Activated CD4-positive, alpha-beta T cell treated with anti-CD3 and anti-CD28 coated beads, Interleukin-2, amount 50 U/mL, for 24 hours (primary cell): Measurements from ENCODE around the gene HCRTR1.

Experiments used
- DNase-seq, 2 donors: peaks; one replicate each; pipeline ENCODE4 v3.0.0-alpha.2; 2020; ENCODE audit warnings: low read depth in 1 of 2, low spot score in 1 of 2

The HCRTR1 gene

DNA sequence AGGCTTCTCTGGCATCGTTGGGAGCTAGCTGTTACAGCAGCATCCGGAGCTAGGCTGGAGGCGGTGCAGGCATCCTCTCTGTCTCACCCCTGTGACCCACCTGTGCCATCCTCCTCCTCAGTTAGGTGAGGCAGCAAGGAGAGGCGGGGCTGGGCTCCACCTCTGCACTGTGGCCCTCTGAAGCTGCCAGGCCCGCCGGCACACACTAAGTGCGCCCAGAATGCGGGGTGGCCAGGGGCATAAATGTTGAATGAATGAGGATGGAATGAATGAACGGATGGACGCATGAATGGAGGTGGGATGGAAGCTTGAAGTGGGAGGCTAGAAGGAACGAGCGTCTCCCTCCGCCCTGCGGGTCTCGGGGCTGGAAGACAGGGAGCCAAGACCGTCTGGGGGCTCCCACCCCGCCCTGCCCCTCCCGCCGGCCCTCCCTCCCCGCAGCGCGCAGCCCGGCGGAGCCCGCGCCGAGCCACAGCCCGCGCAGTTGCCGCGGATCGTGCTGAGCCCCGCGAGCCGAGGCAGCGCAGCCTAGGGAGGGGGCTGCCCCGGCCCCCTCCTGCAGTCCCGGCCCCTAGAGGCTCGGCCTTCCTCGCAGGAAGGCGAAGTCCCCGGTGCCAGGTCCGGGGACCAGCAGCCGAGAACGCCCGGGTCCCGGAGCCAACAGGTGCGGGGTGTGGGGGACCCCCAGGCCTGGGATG is at the start of gene HCRTR1:
Gene HCRTR1 (plus strand): TSS at position 472 of the 698 bp plus-strand sequence. CDS start 1,504 bp downstream, outside the sequence.
- no peak for DNase-seq

DNA sequence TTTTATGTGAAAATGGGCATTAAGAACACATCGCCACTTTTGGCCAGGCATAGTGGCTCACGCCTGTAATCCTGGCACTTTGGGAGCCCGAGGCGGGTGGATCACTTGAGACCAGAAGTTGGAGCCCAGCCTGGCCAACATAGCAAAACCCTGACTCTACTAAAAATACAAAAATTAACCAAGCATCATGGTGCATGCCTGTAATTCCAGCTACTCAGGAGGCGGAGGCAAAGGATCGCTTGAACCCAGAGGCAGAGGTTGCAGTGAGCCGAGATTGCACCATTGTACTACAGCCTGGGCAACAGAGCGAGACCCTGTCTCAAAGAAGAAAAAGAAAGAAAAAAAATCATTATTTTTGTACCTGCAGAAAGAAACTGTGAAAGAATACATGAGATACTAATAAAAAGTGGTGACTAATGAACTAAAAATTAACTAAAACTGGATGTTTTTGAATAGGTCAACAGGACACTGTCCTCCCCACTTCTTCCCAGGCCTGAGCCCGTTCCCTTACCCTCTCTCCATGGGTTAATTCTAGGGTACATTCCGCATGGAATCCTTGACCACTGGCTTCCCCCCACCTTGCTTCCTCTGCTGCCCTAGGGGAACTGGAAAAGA is 49.4 kb upstream of the HCRTR1 start:
- DNase-seq: no peak

DNA sequence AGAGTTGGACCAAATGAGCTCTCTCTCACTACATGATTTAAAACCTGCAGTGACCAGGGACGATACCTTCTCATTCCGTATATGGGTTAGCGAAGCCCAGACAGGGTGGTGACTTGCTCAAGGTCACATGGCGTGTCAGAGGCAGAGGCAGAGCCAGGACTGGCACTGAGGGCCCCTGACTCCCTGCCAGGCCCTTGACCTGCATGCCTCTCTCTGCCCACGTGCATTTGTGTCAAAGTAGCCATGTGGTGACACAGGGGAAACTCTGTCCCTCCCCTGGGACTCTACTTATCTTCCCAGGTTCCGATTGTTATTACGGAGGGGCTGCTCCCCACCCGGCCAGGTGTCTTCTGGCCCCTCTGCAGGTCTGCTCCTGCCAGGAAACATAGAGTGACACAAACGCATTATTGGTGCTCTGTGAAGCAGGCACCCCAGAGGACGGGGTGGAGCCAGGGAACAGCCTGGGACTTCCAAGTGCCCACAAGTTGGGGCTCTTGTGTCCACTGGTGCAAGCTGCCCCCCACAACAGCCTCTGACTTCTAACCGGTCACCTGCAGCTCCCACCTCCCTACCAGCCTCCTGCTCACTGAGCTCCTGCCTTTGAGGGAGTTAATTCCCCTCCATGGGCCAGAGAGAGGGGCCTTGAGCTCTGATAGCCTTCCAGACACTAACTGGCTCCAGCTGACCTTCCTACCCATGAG is 48.4 kb upstream of the HCRTR1 start:
- no peak for DNase-seq

DNA sequence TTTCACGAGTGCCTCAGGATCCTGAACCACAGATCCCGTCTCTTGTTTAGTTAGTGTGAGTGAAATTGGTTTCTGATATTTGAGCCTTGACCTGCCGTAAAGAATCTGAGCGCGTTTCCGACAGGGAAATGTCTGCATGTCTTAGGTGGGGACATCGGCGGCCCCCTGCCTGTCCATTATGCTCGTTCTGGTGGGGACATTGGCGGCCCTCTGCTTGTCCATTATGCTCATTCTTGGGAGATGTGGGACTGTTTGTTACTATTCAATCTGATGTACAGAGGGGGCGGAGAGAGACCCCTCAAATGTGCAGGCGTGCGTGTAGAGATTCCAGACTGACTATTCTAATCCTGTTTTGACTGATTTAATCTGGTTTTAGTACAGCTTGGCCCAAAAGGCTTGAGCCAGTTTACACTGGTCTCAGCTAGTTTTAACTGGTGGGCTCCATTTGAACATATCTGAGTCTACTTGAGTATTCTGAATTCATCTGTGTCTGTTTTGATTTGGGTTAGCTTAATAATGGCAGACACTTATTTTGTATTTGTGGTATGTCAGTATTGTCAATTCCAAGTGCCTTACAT is 47.8 kb upstream of the HCRTR1 start:
- DNase-seq: no peak

DNA sequence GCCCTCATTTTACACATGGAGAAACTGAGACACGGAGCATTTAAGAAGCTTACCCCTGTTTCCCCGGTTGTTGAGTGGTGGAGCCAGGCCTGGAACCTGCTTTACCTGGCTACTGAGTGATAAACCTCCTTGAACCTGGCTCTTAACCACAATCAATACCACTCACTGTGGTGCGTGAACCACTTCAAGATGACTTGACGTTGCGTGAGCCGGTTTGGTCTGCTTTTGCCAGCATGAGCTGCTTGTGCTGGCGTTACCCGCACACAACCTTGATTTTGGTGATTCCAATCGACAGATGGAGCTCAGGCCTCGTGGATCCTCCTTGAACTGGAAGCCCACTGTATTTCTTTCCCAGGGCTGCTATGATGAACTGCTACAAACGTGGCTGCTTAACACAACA is 47.3 kb upstream of the HCRTR1 start:
- DNase-seq: no peak

DNA sequence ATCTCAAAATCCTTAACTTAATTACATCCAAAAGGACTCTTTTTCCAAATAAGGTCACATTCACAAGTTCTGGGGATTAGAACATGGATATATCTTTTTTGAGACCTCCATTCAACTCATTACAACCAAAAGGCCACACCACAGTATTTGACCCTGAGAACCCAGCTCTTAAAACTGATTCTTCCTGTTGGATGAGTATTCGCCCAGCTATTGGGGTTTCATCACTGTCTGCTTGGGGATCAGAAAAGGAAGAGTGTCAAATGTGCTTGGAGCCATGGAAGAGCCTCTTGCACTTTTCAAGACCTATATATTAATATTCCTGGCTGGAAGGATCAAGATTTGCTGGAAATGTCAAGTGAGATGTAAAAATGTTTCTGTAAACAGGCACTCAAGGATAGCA is 46.6 kb upstream of the HCRTR1 start:
- no peak for DNase-seq

DNA sequence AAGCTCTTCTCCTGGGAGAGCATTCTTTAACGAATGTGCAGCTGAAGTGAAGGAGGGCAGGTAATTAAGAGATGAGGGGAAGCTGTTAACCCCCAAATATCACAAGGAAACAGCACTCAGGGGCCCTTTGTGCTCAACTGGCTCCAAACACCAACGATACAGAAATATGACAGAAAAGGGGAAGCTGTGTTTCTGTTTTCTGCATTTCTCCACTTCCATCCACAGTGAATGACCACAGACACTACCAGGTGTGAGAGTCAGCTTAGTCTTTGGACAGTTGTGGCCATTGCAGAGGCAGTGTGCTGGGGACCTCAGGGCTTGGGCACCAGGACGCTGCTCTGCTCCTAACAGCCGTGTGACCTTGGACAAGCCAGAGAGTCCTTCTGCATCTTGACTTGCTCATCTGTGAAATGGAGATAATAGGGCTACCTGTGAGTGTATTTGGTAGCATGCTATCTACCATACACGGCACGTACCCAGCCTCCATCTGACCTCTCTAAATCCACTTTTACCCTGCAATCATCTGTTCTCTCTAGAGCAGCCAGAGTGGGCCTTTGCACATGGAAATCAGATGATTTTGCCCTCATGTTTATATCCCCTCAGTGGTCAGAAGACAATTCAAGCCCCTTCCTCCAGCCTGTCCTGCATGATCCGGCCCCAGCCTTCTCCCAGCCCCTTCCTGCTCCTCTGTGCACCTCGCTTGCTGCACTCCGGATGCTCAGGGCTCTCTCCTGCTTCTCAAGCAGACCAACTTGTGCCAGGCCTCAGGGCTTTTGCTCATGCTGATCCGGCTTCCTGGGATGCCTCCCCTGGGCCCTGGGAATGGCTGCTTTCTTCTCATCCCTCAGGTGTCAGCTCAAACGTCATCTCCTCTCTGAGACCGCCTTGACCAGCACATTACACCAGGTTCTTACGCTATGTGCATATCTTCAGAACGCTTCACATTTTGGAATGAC is 45.9 kb upstream of the HCRTR1 start:
- DNase-seq: no peak

DNA sequence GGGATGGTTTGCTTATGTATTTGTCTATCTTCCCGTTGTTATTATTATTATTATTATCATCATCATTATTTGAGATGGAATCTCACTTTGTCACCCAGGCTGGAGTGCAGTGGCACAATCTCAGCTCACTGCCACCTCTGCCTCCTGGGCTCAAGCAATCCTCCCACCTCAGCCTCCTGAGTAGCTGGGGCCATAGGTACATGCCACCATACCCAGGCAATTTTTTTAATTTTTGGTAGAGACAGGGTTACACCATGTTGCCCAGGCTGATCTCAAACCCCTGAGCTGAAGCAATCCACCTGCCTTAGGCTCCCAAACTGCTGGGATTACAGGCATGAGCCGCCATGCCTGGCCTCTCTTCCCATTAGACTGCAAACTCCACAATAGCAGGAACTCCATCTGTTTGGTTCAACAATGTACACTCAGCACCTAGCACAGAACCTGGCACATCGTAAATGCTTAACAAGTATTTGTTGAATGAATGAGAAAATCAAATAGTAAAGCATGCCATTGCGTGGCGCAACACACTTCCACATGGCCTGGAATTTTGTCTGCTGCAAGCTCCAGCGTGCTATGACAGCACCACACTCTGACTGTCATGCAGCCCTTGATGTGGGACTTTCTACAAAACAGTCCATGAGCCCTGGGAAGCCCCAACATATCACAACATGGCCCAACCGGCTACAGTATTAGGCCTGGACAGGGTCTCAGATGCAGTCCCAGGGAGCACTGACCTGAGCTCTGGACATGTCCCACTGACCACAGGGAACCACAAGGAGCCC is 45.0 kb upstream of the HCRTR1 start:
- DNase-seq: no peak

DNA sequence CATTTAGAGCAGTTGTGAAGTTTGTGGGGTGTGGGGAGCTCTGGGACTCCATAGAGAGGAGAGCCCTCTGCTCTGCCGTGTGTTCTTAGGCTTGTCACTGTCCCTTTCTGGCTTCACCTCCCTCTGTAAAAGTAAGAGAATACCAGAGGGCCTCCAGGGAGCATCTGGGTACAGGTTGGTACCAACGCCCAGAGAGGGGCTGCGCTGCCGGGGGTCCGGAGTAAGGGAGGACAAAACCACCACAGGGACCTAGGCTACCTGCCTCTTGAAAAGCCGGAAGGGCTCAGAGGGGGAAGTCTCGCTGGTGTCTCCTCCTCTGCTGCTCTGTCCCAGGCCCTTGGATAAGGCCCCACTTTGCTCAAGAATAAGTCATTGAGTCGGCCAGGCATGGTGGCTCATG is 44.2 kb upstream of the HCRTR1 start:
- no peak for DNase-seq

DNA sequence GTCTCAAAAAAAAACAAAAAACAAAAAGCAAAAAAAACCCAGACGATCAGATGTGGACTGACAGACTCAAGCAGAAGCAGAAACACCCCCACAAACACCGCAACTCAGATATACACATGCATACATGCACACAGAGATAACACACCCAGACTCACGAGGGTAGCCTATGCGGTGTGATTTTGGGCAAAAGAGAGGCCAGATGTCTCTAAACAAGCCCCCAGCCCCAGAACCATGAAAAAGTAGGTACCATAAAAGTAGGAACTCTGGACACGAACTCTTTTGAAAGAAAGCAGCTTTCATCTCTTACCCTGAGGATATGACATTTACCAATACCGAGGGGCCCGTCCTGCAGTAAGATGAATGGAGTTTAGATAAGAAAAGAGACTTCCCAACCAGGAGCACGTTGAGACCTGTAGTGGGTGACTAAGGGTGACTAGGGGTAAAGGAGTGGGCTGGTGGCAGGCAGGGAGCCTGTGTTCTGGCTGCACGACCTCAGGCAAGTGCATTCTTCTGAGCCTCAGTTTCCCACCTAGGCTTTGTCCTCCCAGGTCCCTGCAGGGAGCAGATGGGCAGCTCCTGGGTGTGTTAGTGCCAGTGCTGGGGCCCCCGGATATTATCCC is 42.6 kb upstream of the HCRTR1 start:
- DNase-seq: no peak

DNA sequence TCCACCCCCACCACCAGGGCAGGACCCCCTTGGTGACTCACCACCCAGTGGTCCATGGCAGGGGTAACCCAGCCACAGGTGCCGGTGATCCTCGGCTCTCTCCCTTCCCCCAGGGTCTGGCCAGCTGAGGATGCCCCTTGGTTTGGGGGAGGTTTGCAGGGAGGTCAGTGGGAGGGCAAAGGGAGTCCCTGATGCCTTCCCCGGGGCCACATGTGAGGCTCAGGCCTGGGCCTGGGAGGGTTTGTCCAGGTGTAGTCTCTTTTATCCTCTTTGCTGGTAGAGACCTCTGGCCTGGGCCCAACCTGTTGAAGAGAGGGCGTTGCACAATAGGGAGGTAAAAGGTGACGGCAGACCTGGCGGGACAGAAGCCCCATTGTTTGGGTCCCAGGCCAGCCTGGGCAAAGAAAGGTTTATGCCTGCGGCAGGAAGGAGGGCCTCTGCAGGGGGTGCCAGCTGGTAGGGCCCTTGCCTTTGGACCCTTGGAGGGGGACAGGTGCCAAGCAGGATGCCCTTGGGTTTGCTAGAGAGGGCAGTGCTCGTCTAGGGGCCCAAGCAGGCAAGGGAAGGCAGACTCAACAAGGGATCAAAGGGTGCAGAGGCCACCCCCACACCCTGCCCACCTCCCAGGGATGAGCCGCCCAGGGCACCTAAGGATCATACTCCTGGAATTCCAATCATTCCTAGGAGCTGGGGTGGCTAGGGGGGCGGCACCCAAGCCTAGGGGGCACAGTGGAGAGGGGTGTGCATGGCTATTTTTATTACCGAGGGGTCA is 41.9 kb upstream of the HCRTR1 start:
- no peak for DNase-seq

DNA sequence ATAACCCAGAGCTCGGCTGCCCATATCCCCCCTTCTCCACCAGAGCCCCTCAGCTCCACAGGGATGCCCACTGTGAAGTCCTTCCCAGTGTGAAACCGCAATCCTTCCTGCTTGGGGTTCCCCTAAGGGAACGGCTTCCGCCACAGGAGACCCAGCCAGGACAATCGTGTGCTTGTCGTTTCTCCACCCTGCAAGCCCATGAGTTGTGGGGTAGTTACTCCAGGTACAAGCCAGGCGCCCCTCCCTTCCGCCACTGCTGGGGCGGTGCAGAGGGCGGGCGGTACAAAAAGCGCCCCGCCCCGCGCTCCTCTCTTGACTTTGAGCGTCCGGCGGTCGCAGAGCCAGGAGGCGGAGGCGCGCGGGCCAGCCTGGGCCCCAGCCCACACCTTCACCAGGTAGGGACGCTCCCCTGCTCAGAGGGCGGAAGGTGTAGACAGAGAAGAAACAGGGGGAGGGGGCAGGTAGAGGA is 41.3 kb upstream of the HCRTR1 start, which contains the start of gene TINAGL1:
Gene TINAGL1 (plus strand): TSS at position 315 of the 469 bp plus-strand sequence. CDS start 634 bp downstream, outside the sequence.
- no peak for DNase-seq

DNA sequence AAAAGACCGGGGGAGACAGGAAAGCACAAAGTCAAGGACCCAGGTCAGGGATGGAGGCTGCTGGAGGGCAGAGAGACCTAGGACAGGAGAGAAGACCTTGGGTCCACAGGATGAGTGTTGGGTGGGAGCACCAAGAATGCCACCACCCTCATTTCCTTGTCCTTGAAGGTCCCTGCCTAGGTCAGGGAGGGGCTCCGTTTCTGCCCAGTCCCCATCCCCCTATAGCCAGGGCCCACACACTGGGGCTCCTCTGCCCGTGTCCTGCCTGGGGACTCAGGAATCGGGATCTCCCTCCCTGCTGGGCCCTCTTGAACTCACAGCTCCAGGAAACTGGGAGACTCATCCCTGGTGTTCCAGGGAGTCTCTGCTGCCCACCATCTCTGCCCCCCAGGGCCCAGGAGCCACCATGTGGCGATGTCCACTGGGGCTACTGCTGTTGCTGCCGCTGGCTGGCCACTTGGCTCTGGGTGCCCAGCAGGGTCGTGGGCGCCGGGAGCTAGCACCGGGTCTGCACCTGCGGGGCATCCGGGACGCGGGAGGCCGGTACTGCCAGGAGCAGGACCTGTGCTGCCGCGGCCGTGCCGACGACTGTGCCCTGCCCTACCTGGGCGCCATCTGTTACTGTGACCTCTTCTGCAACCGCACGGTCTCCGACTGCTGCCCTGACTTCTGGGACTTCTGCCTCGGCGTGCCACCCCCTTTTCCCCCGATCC is 40.6 kb upstream of the HCRTR1 start:
- no peak for DNase-seq

DNA sequence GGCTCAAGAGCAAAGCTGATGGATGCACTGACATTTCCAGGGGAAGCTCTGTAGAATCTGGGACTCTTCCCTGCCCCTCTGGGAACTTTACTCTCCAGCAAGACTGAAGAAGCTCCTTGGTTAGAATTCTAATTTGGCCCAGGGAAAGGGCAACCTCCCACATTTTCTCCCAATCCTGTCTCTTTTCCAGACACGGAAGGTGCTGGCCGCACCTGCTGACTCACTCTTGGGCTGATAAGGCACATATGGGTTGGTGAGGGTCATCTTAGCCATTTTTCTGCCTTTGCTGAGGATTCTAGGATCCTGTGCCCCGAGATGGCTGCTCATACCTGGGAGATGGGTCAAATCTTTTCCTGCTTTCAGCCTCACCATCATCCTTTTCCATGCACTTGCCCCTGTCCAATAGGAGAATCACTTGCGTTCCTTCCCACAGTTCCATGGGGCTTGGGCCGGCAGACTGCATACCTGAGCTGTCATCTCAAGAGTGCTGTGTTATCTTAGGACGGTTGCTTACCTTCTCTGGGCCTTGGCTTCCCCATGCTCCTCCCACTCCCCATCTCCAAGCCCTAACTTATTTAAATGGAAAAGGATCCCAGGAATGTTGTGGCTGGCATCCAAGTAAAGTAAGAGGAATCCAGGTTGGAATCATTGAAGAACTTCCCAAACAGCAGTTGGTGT is 39.8 kb upstream of the HCRTR1 start:
- no peak for DNase-seq

DNA sequence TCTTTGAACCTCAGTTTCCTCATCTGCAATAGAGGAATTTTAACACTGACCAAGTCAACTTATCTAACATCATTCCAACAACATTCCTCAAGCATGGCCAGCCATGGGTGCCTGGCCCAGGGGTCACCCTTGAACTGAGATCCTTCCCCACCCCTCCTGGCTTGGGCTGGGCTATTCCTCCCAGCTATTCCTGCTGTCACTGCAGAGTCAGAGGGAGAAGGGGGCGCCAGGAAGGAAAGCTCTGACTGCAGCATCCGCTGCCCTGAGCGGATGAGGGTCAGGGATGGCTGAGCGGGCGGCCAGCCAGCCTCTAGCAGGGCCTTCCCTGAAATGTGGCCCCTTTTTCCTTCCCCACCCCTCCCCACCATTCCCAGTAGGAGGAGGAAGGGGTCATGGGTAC is 38.1 kb upstream of the HCRTR1 start:
- DNase-seq: no peak

DNA sequence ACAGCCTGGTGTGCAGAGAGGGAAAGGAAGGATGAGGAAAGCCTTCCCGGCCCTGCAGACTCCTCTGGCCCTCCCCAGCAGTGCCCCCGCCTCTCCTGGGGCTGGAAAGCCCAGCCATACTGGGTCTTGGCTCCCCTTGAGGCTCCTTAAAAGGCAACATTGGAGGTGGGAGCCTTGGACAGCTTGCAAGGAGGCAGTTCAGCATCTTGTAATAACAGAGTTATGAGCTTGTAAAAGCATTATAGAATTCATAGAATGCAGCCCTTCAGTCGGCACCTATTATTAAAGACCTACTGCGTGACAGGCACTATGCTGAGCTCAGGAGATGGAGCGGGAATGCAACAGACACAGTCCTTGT is 37.0 kb upstream of the HCRTR1 start:
- no peak for DNase-seq

DNA sequence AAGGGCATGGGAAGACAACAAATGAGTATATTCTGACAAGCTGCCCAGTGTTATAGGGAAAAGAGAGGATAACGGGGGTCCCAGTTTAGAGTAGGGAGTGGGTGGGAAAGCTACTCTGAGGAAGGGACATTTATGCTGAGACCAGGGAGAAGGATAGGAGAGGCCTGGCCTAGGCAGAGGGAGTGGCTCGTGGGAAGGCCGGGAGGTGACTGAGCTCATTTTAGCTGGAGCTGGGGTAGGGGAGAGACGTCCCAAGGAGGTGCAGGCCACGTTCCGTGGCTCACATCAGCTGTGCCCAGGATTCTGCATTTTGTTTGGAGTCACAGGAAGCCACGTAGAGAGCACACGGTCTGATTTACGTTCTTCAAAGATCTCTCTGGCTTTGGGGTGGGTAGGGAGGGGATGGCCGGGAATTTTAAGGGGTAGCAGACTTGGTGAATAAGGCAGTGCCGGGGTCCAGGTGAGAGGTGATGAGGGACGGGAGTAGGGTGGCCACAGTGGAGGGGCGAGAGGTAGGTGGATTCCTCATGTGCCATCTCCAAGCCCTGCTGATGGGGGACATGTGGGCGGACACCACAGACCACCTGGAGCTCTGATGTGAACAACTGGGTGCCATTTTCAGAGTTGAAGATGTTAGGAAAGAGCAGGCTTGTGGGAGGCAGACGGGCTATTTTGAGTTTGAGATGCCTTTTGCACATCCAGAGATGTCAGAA is 36.4 kb upstream of the HCRTR1 start:
- DNase-seq: no peak
